ENCODE data around the gene CA10. TPM values are rescaled to one million over a fixed set of nuclear protein-coding genes. Genes with fewer than 3 reads are reported as not detected.

Gene CA10
- total and polyA plus RNA-seq, 2 donors (not counting 1 experiment from before 2014, with no cell fraction given), result not detected

GRCh38 chr17:51763058-51763457 is 395.5 kb downstream of the CA10 start:
- Histone ChIP-seq H3K4me3 (replicated peaks in 1 of 4; ENCODE audit: control extremely low read depth in 1 of 4, insufficient read depth in 1 of 4, low read depth in 3 of 4, low read length in 4 of 4) (no peak overlapping the region), H3K36me3 (ENCODE audit: control insufficient read depth, insufficient read depth, low read length) (no peaks in the 10 kb centered on the region), H2AFZ (ENCODE audit: low read length) (no peak overlapping the region), H3K4me1 (ENCODE audit: control insufficient read depth, extremely low read depth, insufficient read depth, low read length) (no peaks in the 10 kb centered on the region), H3K27ac (ENCODE audit: insufficient read depth, low read length) (no peak overlapping the region), H4K20me1 (ENCODE audit: control insufficient read depth, extremely low read depth, insufficient read depth, low read length) (no peaks in the 10 kb centered on the region), H3K9me3 (ENCODE audit: control insufficient read depth, insufficient read depth, low read depth, low read length) (no peaks in the 10 kb centered on the region), H3K4me2 (ENCODE audit: extremely low read depth, insufficient read depth, low read length) (no peak overlapping the region), H3K79me2 (ENCODE audit: control insufficient read depth, insufficient read depth, low read length) (no peaks in the 10 kb centered on the region), H3K27me3 (ENCODE audit: control insufficient read depth, insufficient read depth, low read length) (no peaks in the 10 kb centered on the region), H3K9ac (ENCODE audit: insufficient read depth, low read length) (no peak overlapping the region)
- DNase-seq (ENCODE audit: low read depth in 2 of 2), result no peak
- TF ChIP-seq CTCF (conservative IDR thresholded peaks at IDR 0.05 in 1 of 2, IDR thresholded peaks at IDR 0.05 in 1 of 2; ENCODE audit: low read depth in 1 of 2, low read length in 2 of 2) (no peak), EZH2 (IDR thresholded peaks at IDR 0.05; ENCODE audit: low read length, missing control alignments) (no peak)

GRCh38 chr17:51761105-51761504 is 397.4 kb downstream of the CA10 start:
- TF ChIP-seq EZH2 (IDR thresholded peaks at IDR 0.05; ENCODE audit: low read length, missing control alignments) (no peak), CTCF (conservative IDR thresholded peaks at IDR 0.05 in 1 of 2, IDR thresholded peaks at IDR 0.05 in 1 of 2; ENCODE audit: low read depth in 1 of 2, low read length in 2 of 2) (no peak)

GRCh38 chr17:51759260-51759659 is 399.3 kb downstream of the CA10 start:
- no peak overlapping the region for H3K9ac ChIP-seq (ENCODE audit: insufficient read depth, low read length)
- H3K79me2 ChIP-seq (ENCODE audit: control insufficient read depth, insufficient read depth, low read length), result no peaks in the 10 kb centered on the region
- H3K4me1 ChIP-seq (ENCODE audit: control insufficient read depth, extremely low read depth, insufficient read depth, low read length), result no peaks in the 10 kb centered on the region
- DNase-seq (ENCODE audit: low read depth in 2 of 2), result no peak
- no peaks in the 10 kb centered on the region for H3K9me3 ChIP-seq (ENCODE audit: control insufficient read depth, insufficient read depth, low read depth, low read length)
- TF ChIP-seq EZH2 (IDR thresholded peaks at IDR 0.05; ENCODE audit: low read length, missing control alignments) (no peak), CTCF (conservative IDR thresholded peaks at IDR 0.05 in 1 of 2, IDR thresholded peaks at IDR 0.05 in 1 of 2; ENCODE audit: low read depth in 1 of 2, low read length in 2 of 2) (no peak)
- H4K20me1 ChIP-seq (ENCODE audit: control insufficient read depth, extremely low read depth, insufficient read depth, low read length), result no peaks in the 10 kb centered on the region
- H3K27ac ChIP-seq (ENCODE audit: insufficient read depth, low read length), result no peak overlapping the region
- H3K4me3 ChIP-seq (replicated peaks in 1 of 4; ENCODE audit: control extremely low read depth in 1 of 4, insufficient read depth in 1 of 4, low read depth in 3 of 4, low read length in 4 of 4), result no peak overlapping the region
- no peaks in the 10 kb centered on the region for H3K36me3 ChIP-seq (ENCODE audit: control insufficient read depth, insufficient read depth, low read length)
- H2AFZ ChIP-seq (ENCODE audit: low read length), result no peak overlapping the region
- H3K4me2 ChIP-seq (ENCODE audit: extremely low read depth, insufficient read depth, low read length), result no peak overlapping the region
- no peaks in the 10 kb centered on the region for H3K27me3 ChIP-seq (ENCODE audit: control insufficient read depth, insufficient read depth, low read length)

More at GRCh38 chr17:51761105-51761504, 397.4 kb downstream of the CA10 start:
- H3K79me2 ChIP-seq (ENCODE audit: control insufficient read depth, insufficient read depth, low read length), result no peaks in the 10 kb centered on the region
- H3K9ac ChIP-seq (ENCODE audit: insufficient read depth, low read length), result no peak overlapping the region
- H2AFZ ChIP-seq (ENCODE audit: low read length), result no peak overlapping the region
- H3K4me3 ChIP-seq (replicated peaks in 1 of 4; ENCODE audit: control extremely low read depth in 1 of 4, insufficient read depth in 1 of 4, low read depth in 3 of 4, low read length in 4 of 4), result no peak overlapping the region
- no peaks in the 10 kb centered on the region for H3K27me3 ChIP-seq (ENCODE audit: control insufficient read depth, insufficient read depth, low read length)
- no peak overlapping the region for H3K4me2 ChIP-seq (ENCODE audit: extremely low read depth, insufficient read depth, low read length)
- H3K27ac ChIP-seq (ENCODE audit: insufficient read depth, low read length), result no peak overlapping the region
- DNase-seq (ENCODE audit: low read depth in 2 of 2), result no peak
- H3K36me3 ChIP-seq (ENCODE audit: control insufficient read depth, insufficient read depth, low read length), result no peaks in the 10 kb centered on the region
- H3K4me1 ChIP-seq (ENCODE audit: control insufficient read depth, extremely low read depth, insufficient read depth, low read length), result no peaks in the 10 kb centered on the region
- H3K9me3 ChIP-seq (ENCODE audit: control insufficient read depth, insufficient read depth, low read depth, low read length), result no peaks in the 10 kb centered on the region
- H4K20me1 ChIP-seq (ENCODE audit: control insufficient read depth, extremely low read depth, insufficient read depth, low read length), result no peaks in the 10 kb centered on the region
